ENCODE results near the gene ABCC5.

- TF ChIP-seq POLR2AphosphoS5 (IDR thresholded peaks at IDR 0.05; ENCODE audit: borderline replicate concordance, low read depth, low read length): no peak
- no peak for TF ChIP-seq FOXP2 (optimal IDR thresholded peaks at IDR 0.05; ENCODE audit: control extremely low read depth, extremely low read length, insufficient read depth)
- TF ChIP-seq EZH2 (IDR thresholded peaks at IDR 0.05): no peak
These were observed 125.0 kb downstream of the ABCC5 start for GRCh38 chr3:183892610-183893214.

Data from SK-N-MC (cell line).